Stimulated activated CD8-positive, alpha-beta memory T cell treated with anti-CD3 and anti-CD28 coated beads, Interleukin-12 subunit alpha, Interleukin-12 subunit beta, amount 100 ng/mL, for 1 hour (primary cell): ENCODE results near the gene AOC2.
A peak's percentile ranks its signal among the peaks of the same experiment; 100 is the strongest.
"Not testable (repeated sequence)": the region's sequence is repeated elsewhere in the genome, so short reads cannot be mapped to it uniquely, and the experiment has no call there.

Experiments
- DNase-seq: peaks from one replicate; pipeline ENCODE4 v3.0.0-alpha.2; 2020; ENCODE audit warnings: low read depth

The AOC2 gene

DNA sequence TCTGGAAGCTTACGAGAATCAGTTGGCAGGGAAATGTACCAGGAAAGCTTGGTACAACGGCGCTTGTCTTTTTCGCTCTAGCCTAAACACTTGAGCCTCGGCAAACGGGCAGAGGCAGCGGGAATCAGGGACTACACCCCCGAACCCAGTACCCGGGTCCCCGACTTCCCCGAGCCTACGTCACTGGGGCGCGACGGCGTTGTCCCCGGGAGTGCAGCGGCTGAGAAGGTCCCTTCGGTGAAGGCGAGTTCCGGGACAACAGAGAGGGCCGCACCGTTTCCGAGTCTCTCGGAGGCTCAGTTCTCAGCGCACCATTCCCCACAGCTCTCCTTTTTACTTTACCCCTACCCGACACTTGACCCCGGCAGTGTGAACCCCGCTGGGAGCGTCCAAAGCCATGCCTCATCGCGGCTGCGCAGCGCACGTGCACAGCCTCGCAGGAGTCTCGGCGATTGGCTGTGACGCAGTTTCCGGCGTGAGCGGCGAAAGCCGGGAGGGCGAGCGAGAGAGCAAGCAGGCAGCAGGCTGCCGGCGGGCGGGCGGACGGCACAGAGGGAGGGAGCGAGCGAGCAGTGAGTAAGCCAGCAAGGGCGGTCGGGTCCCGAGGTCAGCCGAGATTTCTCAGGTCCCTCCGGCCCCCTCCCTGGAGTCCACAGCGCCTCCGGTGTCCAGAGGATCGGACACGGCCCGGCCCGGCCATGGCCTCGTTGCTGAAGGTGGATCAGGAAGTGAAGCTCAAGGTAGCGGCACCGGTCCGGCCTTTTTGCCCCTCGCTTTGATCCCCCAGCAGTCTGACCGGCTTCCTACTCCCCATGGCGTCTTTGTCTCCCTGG lies 11.2 kb upstream of the AOC2 start, which contains the start of gene PSME3:
Gene PSME3 (plus strand): TSS at position 464 of the 833 bp plus-strand sequence. CDS start 235 bp downstream, at position 699.
- peak; percentile 82 for DNase-seq

DNA sequence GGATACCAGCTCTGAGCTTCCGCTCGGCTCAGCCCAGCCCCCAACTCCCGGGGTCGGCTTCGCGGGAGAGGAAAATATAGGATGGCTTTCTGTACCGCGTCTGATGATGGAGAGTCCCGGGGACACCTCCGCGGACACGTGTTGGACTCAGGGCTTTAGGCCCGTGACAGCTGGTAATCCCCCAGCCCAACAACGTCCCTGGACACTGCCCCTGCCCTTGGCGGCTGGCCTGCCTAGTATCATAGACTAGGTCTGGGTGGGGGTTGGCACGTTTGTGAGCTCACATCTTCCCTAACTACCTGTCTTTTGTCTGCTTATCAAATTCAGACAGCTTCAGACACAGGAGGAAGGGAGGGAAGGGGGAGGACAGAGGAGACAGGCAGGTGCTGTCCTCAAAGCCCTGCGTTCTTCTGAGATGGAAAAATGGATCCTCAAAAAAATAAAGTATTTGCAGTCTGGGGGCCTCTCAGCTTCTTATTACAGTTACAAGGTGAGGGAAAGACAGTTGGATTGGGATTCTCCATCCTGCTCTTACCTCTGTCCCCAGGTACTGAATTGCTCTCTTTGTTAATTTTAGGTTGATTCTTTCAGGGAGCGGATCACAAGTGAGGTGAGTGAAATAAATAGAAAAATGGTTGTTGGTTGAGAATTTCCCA lies 10.5 kb upstream of the AOC2 start:
- DNase-seq: no peak

DNA sequence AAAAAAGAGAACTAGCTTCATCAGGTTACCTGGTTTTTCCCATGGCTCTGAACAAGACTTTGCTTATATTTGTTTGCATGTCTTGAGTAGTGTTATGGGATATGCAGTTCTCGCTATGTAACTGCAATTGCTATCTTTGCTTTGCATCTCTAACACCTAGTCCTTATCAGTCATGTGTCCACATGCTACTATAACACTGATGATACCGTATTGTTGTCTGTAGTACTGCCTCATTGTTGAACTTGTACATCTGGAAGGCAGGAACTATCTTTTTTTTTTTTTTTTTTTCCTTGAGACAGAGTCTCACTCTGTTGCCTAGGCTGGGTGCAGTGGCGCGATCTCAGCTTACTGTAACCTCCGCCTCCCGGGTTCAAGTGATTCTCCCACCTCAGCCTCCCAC lies 8.6 kb upstream of the AOC2 start:
- DNase-seq: no peak

- no peak for DNase-seq
Measured at GRCh38 chr17:42841975-42842685, 2.2 kb upstream of the AOC2 start.

GRCh38 chr17:42843358-42843934 lies 934 bp upstream of the AOC2 start:
- no peak for DNase-seq

DNA sequence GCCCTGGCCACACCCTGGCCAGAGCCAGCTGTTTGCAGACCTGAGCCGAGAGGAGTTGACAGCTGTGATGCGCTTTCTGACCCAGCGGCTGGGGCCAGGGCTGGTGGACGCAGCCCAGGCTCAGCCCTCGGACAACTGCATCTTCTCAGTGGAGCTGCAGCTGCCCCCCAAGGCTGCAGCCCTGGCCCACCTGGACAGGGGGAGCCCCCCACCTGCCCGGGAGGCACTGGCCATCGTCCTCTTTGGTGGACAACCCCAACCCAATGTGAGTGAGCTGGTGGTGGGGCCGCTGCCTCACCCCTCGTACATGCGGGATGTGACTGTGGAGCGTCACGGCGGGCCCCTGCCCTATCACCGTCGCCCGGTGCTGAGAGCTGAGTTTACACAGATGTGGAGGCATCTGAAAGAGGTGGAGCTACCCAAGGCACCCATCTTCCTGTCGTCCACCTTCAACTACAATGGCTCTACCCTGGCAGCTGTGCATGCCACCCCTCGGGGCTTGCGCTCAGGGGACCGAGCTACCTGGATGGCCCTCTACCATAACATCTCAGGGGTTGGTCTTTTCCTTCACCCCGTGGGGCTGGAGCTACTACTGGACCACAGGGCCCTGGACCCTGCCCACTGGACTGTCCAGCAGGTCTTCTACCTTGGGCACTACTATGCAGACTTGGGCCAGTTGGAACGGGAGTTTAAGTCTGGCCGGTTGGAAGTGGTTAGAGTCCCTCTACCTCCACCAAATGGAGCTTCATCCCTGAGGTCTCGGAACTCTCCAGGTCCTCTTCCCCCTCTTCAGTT lies 578 bp downstream of the AOC2 start:
- no peak for DNase-seq

DNA sequence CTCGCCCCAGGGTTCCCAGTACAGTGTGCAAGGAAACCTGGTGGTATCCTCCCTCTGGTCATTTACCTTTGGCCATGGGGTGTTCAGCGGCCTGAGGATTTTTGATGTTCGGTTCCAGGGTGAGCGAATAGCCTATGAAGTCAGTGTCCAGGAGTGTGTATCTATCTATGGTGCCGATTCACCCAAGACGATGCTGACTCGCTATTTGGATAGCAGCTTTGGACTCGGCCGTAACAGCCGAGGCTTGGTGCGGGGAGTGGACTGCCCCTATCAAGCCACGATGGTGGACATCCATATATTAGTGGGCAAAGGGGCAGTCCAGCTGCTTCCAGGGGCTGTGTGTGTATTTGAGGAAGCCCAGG lies 1.2 kb downstream of the AOC2 start:
- DNase-seq: no peak

DNA sequence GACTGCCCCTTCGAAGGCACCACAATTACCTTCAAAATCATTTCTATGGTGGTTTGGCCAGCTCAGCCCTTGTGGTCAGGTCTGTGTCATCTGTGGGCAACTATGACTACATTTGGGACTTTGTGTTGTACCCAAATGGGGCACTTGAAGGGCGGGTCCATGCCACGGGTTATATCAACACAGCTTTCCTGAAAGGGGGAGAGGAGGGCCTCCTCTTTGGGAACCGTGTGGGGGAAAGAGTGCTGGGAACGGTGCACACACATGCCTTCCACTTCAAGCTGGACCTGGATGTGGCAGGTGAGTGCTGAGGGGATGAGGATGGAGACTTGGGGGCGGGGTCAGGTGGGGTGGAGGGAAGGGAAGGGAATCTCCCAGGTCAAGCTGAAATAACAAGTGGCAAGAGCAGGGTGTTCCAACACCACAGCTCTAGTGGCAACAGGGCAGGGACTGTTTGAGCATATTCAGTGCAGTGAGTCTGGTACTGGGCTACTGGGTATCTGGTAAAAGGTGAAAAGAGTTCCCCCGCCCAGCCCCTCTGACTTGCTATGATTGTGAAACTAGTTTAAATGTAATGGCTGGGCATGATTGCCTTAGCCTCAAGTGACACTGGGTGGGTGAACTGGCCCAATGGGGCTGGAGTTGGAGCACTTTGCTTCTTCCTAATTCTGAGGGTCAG lies 1.7 kb downstream of the AOC2 start:
- no peak for DNase-seq

GRCh38 chr17:42846594-42847280 lies 2.4 kb downstream of the AOC2 start:
- DNase-seq: no peak

DNA sequence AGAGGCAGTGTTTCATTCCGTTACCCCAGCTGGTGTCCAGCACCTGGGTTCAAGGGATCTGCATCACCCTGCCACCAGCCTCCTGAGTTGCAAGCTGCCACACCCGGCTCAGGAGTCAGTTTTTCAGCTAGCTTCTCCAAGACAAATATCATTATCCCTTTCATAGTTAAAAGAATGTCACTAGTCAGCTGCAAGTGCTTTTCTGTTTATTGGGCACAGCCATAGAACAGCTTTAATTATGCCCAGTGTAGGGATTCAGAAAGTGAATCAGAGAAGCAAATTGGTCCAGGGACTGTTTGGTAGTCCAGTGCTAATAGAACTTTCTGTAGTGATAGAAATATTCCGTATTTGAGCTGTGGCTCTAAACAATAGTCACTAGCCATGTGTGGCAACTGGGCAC lies 3.7 kb downstream of the AOC2 start:
- no peak for DNase-seq

DNA sequence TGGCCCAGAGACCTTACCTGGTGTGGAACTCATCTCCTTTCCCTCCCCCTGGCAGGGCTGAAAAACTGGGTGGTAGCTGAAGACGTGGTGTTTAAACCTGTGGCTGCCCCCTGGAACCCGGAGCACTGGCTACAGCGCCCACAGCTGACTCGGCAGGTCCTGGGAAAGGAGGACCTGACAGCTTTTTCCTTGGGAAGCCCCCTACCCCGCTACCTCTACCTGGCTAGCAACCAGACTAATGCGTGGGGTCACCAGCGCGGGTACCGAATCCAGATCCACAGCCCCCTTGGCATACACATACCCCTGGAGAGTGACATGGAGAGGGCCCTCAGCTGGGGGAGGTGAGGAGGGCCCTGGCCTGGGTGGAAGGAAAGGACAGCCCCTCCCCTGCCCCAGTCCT lies 4.7 kb downstream of the AOC2 start:
- DNase-seq: no peak

- no peak for DNase-seq
Measured at GRCh38 chr17:42849451-42850181, 5.2 kb downstream of the AOC2 start.

DNA sequence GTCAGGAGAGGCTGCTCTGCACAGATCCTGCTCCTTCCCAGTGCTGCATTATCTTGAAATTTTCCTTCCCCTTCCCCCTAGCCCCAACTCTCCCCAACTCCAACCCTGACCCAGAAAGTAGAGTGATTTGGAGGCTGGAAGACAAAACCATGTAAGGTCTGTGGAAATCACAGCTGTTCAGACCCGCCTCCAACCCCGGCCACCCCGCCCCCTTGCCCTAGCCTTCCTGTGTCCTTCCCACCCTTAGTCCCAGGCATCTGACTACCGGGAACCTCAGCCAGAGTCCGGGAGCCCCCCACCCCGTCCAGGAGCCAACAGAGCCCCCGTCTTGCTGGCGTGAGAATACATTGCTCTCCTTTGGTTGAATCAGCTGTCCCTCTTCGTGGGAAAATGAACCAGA lies 6.6 kb downstream of the AOC2 start, which contains the start of gene AOC3:
Gene AOC3 (plus strand): TSS at position 246 of the 400 bp plus-strand sequence. CDS start 145 bp downstream, at position 391.
- no peak for DNase-seq

- DNase-seq: not testable (repeated sequence)
Measured at GRCh38 chr17:42851371-42852240, 7.2 kb downstream of the AOC2 start.

- no peak for DNase-seq
Measured at GRCh38 chr17:42852351-42852750, 8.0 kb downstream of the AOC2 start.

GRCh38 chr17:42853004-42853403 lies 8.6 kb downstream of the AOC2 start:
- no peak for DNase-seq

DNA sequence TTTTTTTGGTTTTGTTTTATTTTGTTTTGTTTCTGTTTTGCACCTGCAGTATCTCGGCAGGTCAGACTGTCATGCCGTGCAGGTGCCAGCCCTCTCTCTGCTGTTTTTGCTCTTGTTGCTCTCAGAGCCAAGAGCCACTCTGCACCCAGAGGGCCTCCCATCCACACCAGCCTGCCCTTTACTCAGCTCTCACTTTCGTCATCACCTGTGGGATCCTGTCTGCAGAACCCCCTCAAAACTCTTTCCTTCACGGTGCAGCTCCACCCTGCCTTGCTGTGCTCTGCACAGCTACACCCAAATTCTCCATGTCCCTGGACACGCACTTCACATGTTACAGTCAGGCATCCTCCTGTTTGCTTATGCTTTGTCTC lies 9.2 kb downstream of the AOC2 start:
- DNase-seq: no peak

- DNase-seq: no peak
Measured at GRCh38 chr17:42853968-42854790, 9.8 kb downstream of the AOC2 start.
